GM21786 (cell line): Measurements from ENCODE around the gene ACP5.
A peak's percentile ranks its signal among the peaks of the same experiment; 100 is the strongest.

Source experiments
- ATAC-seq: cut with Tn5 transposase; IDR thresholded peaks from one replicate; pipeline ENCODE4 v1.9.1; 2021; ENCODE audit not compliant: unreplicated experiment

Gene ACP5

DNA sequence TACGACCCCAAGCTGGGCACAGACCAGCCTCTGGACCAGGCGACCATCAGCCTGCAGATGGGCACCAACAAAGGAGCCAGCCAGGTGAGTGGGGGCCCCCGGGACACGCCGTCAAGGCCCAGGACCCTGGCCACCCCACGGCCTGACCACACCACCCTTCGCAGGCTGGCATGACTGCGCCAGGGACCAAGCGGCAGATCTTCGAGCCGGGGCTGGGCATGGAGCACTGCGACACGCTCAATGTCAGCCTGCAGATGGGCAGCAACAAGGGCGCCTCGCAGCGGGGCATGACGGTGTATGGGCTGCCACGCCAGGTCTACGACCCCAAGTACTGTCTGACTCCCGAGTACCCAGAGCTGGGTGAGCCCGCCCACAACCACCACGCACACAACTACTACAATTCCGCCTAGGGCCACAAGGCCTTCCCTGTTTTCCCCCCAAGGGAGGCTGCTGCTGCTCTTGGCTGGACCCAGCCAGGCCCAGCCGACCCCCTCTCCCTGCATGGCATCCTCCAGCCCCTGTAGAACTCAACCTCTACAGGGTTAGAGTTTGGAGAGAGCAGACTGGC, 28.0 kb downstream of the ACP5 start:
- ATAC-seq = no peak

DNA sequence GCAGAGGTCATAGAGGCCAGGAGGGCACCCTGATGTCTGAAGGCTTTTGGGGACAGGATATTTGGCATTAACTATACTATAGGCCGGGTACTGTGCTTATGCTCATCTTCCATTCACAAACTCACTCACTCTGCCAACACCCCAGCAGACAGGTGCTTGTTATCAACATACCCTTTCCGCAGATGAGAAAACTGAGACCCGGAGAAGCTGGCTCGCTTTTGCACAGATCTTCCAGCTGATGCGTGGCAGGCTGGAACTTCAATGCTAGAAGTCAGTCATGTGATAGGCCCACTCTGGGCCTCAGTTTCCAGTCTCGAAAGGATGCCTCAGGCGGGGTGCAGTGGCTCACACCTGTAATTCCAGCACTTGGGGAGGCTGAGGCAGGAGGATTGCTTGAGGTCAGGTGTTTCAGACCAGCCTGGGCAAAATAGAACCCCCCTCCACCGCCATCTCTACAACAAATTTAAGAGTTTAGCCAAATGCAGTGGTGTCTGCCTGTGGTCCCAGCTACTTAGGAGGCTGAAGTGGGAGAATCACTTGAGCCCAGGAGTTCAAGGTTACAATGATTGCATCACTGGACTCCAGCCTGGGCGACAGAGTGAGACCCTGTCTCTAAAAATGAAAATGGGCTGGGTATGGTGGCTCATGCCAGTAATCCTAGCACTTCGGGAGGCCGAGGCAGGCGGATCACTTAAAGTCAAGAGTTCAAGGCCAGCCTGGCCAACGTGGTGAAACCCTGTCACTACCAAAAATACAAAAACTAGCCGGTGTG, 29.3 kb downstream of the ACP5 start:
- ATAC-seq = no peak

DNA sequence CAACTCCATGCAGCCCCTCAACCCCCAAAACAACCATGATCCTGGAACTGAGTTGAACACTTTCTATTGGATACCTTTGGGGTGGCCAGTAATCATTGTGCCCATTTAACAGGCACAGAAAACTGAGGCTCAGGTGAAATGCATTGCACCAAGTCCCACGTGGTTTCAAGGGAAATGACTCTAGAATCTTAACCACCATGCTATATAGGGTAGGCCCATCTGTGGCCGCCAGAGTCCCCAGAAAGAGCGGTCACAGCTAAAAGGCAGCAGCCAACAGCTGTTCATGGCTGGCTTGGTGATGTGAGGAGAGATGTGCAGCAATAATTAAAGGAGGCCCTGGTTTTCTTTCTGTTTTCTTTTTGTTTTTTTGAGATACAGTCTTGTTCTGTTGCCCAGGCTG, 36.2 kb downstream of the ACP5 start:
- ATAC-seq = no peak

DNA sequence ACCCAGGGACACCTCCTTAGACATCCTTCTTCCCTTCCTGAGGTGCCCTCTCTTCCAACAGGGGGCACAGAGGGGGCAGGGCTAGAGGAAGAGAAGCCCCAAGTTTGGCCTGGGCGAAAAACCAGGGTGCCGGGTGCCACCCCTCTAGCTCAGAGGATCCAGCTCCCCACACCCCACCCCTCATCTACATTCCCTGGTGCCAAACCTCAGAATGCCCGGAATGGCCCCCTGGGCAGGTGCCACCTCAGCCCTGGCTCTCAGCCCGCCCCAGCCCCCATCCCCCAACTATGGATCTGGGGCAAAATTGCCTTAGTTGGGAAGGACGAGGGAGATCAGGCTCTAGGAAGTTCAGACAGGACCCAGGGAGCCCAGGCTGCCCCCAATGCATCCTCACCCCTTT, 36.8 kb downstream of the ACP5 start:
- no peak for ATAC-seq

DNA sequence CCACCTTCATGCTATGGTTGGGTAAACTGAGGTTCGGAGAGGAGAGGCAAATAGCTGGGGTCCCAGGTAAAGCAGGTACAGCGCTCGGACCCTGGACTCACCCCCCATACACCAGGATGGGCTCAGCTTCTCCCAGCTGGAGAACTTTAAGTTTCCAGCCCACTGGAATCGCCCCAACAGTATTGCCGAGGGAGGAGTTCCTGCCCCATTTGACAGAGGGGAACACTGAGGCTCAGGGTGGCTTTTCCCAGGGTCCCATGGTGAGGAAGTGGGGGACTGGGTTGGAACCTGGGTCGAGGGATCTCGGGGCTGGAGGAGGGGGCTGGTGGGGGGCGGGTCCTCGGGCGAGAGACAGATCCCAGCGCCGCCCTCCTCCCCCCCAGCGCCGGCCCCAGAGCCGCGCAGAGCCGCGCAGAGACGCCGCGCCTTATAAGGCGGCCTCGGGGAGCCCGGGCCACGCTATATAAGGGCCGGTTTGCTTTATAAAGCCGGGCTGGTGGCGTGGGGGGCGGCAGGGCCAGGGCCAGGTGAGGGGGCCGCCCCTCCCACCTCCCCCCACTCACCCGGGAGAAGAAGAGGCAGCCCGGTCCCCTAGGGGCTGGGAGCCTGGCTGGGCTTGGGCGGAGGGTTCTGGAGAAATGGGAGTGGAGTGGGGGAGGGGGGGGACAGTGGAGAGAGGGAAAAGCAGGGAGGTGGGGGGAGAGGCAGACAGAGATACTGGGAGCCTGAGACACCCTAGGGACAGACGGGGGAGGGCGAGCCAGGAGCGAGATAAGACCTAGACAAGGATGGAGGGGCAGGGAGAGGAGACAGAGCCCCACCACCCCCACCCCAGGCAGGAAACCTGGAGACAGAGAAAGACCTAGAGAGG, 37.7 kb downstream of the ACP5 start:
- ATAC-seq = no peak

DNA sequence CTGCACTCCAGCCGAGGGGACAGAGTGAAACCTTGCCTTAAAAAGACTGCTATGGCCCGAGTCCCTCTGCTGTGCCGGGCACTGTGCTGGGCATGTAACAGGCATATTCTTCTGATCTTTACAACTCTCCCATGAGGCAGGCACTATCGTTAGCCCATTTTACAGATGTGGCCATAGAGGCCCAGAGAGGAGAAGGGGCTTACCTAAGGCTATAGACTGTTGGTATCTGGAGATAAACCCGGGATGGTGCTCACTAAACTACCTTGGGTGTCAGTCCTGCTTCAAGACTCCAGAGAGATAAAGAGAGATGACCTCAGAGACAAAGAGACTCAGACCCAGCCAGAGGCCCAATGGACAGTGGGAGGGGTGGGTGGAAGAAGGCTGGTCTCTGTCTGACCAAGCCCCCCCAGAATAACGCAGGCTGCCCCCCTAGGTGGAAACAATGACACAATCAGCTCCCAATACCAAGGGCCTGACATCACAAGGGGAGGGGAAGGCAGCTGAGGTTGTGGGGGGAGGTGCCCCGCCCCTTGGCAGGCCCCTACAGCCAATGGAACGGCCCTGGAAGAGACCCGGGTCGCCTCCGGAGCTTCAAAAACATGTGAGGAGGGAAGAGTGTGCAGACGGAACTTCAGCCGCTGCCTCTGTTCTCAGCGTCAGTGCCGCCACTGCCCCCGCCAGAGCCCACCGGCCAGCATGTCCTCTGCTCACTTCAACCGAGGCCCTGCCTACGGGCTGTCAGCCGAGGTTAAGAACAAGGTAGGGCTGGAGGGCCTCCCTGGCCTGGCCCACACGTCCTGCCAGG, 39.0 kb downstream of the ACP5 start, which contains the start of gene CNN1:
TSS of gene CNN1 (plus strand) at position 620 of the 805 bp plus-strand sequence. CDS start at position 697, 77 bp downstream.
- ATAC-seq = no peak

DNA sequence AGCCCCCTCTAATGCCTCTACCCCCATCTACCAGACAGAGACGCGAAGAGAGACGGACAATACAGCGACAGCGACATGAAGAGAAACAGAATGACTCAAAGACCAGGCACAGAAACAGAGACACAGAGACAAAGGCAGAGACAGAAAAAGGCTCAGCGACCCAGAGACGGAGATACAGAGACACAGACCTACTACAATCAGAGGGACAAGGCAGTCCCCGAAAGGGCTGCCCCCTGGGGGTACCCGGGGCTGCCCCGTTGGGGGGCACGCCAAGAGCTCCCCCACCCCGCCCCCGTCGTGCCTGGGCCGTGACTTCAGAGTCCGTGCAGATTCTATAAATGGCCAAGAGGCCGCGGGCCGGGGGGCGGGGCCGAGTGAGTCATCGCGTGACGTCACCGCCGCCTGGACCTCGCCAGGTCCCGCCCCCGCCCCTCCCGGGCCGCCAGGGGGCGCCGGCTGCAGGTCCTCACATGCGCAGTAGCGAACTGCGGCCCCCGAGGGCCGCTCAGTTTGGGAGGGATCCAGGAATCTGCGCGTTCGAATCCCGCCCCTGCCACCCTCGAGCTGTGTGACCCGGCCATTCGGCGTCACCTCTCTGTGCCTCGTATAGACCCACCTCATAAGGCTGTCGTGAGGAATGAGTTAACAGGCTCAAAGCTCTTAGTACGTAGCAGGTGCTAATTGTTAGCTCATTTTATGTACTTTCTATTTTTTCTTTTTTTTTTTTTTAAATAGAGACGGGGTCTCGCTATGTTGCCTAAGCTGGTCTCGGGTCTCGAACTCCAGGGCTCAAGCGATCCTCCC, 41.5 kb downstream of the ACP5 start:
- no peak for ATAC-seq

DNA sequence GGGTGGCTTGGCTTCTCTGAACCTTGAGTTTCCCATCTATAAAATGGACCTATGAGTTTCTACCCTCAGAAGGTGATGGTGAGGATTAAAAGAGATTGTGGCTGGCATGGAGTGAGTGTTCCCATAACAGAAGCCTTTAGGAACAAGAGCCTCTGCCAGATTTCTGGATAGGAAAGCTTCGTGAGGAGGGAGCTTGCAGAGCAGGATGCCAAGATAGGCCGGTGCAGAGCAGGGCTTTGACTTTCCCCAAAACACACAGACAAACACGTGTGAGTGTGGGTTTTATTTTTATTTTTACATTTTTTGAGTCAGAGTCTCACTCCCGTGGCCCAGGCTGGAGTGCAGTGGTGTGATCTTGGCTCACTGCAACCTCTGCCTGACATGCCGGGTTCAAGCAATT, 42.5 kb downstream of the ACP5 start:
- no peak for ATAC-seq

DNA sequence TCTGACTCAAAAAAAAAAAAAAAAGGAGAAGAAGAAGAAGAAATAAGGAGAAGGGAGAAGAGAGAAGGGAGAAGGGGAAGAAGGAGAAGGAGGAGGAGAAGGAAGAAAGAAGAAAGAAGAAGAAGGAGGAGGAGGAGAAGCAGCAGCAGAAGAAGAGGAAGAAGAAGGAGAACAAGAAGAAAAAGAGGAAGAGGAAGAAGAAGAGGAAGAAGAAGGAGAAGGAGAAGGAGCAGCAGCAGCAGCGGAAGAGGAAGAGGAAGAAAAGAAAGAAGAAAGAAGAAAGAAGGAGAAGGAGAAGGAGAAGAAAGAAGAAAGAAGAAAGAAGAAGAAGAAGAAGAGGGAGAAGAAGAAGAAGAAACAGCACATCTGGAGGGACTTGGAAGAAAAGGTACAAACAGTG, 42.9 kb downstream of the ACP5 start:
- ATAC-seq = no peak

DNA sequence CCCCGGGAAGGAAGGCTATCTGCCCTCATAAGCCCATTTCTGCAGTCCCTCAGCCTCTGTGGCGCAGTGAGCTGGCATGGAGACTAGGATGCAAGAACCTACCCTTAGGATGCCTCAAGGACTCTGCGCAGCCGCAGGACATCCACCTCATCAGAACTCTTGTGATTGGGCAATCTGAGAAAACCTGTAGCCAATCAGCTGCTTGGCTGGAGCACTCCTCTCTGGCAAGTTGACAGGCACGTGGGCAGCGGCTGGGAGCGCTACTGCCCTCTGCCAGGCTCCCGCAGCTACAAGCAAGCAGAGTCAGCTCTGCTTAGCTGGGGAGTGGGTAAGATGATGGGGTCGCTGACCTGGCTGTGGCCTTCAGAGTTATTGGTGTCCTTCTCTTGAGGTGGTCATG, 47.0 kb downstream of the ACP5 start:
- no peak for ATAC-seq

DNA sequence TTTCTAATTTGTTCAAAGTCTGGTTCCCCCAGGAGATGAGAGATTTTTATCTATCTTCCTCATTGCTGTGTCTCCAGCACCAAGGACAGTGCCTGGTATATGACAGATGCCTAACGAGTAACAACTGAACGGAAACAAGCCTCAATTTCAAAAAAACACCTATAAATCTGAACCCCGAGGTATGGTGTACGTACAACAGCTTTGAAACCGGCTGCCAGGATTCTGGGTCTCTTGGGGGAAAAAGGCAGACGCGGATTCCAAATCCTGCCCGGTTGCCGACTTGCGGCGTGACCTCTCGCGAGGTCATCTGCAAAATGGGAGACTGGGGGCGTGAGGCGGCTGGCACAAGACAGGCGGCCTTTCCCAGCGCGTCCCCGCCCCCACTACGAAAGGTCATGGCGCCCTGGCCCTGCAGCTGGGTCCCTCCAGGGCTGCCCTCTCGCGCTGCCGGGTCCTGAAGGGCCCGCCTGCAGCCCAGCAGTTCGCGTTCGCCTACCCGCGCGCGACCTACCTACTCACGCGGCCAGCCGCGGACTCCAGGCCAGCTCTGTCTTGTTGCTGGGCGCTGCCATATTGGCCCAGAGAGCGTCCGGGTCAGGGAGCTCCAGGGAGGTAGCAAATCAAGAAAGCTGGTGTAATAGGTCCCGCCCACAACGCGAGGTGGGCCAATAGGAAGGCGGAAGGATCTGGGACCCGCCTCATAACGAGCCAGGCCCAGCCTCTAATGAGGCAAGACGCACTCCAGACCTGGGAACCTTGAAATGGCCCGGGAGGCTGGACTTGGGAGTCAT, 48.7 kb downstream of the ACP5 start, which contains the start of gene ECSIT:
TSS of gene ECSIT (minus strand) at position 584 of the 791 bp plus-strand sequence. CDS start 9,964 bp downstream, outside the sequence.
- ATAC-seq = peak; percentile 96
